ENCODE measurements around the gene SBF1.
A peak's percentile ranks its signal among the peaks of the same experiment; 100 is the strongest.
"Not testable (repeated sequence)": the region's sequence is repeated elsewhere in the genome, so short reads cannot be mapped to it uniquely, and the experiment has no call there.

Gene SBF1

DNA sequence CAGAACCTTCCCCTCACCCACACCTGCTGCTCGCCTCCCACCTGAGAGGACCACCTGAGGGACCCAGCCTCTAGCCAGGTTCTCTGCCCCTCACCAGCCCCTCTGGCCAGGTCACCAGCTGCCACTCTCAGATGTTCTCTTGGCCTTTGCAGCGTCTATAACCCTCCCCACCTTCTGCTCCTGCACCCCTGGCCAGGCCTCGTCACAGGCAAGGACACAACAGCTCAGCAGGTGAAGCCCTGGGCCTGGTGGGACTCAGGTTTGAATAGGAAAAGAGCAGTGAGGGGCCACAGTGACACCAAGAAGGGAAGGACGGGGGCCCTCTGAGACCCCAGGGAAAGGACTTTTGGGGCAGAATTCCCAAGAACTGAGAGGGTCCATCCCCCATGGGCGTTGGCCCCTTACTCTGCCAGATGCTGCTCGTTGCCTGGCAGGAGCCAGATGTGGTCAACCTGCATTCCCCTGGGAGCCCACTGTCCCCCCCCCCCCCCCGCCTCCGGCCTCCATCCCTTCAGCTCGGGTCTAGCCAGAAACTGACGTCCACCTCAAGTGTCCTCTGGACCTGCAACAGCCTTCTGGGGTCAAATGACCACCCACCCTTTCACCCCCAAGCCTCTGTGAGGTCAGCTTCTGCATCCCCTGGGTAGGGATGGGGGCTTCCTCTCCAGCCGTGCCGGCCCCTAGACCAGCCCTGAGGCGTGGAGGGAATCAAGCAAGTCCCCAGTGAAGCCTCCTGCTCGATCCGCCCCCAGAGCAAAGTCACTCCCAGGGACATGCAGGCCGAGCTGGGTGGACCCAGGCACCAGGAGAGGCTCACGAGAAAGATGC is 28.7 kb downstream of the SBF1 start:
- DNase-seq (ENCODE audit: low read depth): no peak

DNA sequence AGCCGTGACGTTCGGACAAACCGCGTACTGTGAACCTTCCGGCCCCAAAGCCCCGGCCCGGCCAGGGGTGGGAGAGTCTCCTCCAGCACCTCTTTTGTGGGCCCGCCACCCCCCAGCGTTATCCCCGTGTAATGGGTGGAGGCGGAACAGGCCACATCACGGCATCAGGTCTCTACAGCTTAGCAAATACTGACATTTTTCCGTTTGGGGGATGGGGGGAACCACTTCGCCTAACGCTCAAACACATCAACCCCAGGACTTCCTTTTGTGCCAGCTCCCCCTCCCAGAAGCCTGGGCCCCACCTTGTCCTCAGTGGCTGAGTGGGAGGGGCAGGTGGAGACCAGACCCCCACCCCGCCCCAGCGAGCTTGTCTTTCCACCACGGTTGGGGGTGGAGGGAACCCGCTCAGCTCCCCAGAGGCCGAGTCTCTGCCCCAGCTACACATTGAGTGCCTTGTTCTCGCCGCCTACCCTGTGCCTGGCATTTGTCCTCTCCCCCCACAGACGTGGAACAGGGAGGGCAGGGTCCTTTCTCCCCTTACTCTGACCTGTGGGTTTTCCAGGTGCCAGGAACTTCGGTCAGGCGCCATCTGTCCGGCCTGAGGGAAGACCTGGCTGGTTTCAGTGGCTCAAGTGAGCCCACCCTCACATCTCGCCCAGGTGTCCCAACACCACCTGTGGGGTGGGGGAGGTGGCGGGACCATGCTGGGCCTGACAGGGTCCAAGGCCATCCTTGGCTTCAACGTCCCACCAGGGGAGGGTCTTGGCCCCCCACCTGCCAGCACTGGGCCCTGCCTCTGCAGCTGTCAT is 29.6 kb downstream of the SBF1 start:
- no peak for DNase-seq (ENCODE audit: low read depth)

DNA sequence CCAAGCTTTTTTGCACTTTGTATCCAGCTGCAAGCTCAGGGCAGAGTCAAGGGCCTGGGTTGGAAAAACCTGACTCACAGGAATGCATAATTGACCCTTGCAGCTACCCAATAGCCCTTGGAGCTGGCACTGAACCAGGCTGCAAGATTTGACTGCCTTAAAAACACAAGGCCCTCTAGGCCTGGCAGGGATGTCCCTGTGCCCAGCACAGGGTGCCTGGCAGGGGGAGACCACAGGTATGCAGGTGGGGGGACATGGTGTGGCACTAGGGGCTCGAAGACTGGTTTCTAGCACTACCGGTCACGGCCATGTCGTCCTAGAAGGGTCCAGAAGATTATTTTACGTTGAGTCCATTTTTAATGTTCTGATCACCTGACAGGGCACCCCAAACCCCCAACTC is 30.2 kb downstream of the SBF1 start:
- peak; percentile 35 for DNase-seq (ENCODE audit: low read depth)

GRCh38 chr22:50443801-50444625 is 30.8 kb downstream of the SBF1 start:
- no peak for DNase-seq (ENCODE audit: low read depth)

DNA sequence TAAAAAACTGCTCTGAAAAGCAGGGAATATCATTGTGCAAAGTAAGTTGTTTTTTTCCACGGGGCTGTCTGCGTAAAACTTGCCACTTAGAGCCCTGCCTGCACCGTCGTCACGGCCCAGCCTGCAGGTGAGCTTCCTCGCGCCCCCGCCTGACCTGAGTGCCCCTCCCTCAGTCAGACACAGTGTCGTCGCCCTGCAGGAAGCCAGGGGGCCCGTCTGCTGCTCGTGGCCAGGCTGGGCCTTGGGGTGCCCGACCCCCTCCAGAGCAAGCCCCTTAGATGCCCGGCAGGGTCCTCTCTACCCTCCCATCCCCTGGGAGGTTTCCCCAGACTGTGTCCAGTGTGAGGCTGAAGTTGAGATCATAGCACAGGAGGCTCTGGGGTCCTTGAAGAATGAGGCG is 31.6 kb downstream of the SBF1 start:
- no peak for DNase-seq (ENCODE audit: low read depth)

DNA sequence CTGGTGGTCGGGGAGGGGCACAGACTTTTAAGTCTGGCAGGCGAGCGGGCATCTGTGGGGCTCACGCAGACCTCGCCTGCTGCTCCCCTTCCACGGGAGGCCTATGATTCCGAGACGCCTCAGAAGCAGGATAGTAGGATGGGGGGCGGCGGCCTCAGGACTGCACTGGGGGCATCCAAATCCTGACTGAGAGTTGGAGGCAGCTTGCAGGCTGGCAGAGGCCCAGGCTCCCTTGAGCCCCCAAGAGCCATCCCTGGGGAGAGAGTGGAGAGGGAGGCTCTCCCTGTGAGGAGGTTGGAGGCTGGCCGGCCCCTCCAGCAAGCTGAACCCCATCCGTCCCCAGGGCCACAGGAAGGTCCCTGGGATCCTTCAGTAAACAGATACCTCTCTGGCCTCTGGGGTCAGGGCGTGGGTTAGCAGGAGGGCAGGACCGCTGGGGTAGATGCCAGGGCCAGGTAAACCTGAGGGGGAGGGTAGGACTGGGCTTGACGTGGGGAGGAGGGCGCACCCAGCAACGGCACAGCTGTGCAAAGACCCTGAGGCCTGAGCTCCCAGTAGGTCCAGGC is 33.3 kb downstream of the SBF1 start:
- DNase-seq (ENCODE audit: low read depth): no peak

GRCh38 chr22:50440544-50441249 is 34.1 kb downstream of the SBF1 start:
- no peak for DNase-seq (ENCODE audit: low read depth)

GRCh38 chr22:50439871-50440331 is 34.9 kb downstream of the SBF1 start:
- DNase-seq (ENCODE audit: low read depth): no peak

- no peak for DNase-seq (ENCODE audit: low read depth)
Observed at GRCh38 chr22:50439314-50439870, 35.4 kb downstream of the SBF1 start.

DNA sequence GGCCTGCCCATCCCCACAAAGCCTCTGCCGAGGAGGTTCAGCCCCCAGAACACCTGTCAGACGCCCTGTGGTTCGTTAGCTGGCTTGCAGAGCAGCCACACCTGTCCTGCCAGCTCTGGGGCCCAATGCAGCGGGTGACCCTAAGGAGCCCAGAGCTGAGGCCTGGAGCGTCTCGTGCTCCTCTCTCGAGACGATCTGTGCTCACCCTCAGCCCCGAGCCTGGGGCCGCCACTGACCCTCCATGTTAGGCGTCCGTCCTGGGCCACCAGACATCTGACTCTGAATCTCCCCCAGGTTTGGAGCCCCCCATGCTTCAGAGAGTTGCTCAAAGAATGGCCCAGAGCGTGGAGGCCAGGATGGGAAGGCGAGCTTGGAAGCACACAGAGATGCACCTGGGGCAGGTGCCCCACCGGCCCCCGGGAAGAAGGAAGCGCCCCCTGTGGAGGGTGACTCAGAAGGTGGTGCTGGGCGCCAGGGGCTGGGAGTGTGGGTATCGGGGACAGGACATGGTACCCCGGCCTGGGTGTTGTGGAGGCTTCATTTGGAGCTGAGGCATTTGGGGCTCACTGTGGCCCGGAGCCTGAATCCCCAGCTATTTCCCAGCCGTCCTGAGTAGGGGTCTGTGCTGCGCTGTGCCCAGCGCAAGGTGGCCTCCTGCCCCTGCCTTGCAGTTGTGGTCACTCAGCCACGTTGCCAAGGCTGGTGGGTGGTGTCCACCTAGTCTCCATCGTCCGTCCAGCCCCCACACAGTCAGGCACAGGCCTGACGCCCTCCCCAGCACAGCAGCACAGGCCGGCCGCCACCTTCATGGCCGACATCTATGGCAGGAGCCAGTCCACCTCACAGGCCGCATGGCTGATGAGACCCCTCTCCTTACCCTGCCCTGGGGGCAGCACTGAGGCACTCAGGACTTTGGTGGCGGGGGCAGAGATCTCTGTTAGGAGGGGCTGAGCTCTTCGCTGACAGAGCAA is 36.2 kb downstream of the SBF1 start:
- no peak for DNase-seq (ENCODE audit: low read depth)

- DNase-seq (ENCODE audit: low read depth): no peak
Observed at GRCh38 chr22:50437511-50438304, 37.1 kb downstream of the SBF1 start.

DNA sequence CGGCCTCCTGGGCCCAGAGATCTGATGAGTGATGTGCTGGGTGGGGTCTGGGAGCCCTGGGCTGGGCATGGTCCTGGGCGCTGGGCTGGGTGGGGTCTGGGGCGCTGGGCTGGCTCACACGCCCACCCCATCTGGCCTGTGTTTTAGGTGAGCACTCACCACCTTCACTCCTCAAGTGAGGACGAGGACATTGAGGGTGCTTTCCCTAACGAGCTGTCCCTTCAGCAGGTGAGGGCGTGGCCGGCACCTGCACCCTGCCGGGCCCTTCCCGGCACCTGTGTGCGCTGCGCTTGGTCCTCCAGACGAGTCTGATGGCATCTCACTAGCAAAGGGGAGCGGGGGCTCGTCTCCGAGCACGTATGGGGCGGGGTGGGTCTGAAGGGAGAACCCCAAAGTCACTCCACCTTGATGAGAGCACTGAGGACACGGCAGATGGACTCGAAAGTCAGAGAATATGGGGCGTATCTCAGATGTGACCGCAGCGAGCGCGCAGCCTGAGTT is 37.9 kb downstream of the SBF1 start:
- no peak for DNase-seq (ENCODE audit: low read depth)

DNA sequence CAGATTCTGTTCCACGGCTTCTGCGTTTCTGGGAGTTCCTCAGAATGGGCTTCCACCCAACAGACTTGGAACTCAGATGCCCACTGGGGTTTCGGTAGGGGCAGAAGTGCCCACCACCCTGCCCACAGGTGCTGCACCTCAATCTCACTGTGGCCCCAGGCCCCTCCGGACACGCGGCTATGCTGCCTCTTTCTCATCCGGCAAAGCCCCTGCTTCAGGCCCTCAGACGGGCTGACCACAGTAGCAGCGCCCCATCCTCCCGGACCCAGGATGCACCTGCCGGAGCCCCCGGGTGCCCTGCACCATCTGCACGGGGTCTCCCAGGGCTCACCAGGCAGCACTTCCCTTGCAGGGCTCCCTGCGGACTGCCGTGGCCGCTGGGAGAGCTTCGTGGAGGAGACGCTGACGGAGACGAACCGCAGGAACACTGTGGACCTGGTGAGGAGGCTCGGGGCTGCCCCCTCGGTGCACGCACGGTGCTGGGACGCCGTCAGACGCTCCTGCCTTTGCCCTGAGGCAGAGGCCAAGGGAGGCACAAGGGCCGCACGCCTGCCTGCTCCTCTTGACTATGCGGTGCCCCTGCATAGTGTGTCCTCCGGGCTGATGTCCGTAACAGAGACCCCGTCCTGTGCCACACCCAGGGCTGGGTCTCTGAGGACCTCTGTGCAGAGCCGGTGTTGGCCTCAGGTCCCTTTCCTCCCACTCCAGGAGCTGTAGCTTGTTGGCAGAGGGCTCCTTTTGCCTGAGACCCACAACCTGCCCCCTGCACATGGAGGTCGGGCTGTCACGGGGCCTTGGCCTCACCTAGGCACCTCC is 38.6 kb downstream of the SBF1 start:
- no peak for DNase-seq (ENCODE audit: low read depth)

DNA sequence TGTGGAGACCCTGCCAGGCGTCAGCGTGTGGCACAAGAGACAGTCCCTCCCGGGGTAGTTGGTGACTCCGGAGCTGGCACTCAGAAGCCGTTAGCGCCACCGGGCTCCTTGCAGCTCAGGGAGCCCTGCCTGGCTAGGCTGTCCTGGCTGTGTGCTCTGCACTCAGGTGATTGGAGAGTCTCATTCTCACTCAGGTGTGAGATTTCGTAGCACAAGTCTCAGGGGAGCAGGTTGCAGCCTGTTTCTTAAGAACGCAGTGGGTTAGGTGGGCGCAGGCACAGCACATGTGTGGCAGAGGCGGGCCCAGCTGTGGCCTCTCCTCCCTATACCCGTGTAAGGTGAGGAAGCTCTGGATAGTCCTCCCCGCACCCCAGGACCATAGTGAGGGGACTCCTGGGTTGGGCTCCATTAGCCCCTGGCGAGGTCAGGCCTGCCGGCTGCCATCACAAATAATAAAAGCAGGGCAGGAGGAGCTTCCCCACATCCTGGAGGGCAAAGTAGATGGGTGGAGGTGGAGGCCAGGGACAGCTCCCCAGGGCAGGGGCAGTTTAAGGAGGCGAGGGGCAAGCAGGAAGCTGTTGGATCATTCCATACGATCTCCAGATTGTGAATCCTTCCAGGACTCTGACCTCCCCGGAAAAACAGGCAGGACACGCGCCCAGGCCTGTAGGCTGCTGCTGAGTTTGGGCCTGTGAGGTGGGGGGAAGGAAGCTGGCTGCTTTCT is 39.4 kb downstream of the SBF1 start:
- DNase-seq (ENCODE audit: low read depth): no peak

- DNase-seq (ENCODE audit: low read depth): no peak
Observed at GRCh38 chr22:50434849-50435248, 40.0 kb downstream of the SBF1 start.

DNA sequence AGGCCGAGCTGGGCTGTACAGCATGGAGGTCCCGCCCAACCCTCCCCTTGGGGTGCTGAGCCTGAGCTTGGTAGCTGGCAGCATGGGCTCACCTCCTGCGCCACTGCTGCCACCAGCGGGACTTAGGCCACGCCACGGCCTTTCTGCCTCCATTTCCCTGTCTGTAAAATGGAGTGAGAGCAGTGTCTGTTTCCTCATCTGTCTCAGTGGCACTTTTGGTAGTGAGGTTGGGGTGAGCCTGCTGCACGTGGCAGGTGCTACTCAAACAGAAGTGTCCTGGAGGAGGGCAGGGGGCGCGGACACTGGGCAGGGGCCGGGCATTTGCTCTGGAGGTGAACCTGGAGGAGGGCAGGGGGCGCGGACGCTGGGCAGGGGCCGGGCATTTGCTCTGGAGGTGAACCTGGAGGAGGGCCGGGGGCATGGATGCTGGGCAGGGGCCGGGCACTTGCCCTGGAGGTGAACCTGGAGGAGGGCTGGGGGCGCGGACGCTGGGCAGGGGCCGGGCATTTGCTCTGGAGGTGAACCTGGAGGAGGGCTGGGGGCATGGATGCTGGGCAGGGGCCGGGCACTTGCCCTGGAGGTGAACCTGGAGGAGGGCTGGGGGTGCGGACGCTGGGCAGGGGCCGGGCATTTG is 41.8 kb downstream of the SBF1 start:
- not testable (repeated sequence) for DNase-seq (ENCODE audit: low read depth)

Measured in non-pigmented ciliary epithelial cell (primary cell).